IMR-90 (cell line): ENCODE measurements around the gene FRAS1. TPM values are rescaled to one million over a fixed set of nuclear protein-coding genes. Genes with fewer than 3 reads are reported as not detected.

Experiments
- ATAC-seq: fragments of 200-7000 bp; cut with Tn5 transposase; 2 replicates; pipeline ENCODE4 v1.9.1; 2020; ENCODE audit warnings: low read depth, mild to moderate bottlenecking, moderate library complexity
- BruUV-seq: library from RNA; stranded (reverse); fragments of 400-500 nt; replicated peaks from 2 replicates; lab custom pipeline; 2021; lab: Mats Ljungman, UMichigan
- CTCF ChIA-PET: fragments of 300-600 bp; formaldehyde crosslinking; extraction: SDS; loops from one replicate; lab custom pipeline; 2021; ENCODE audit warnings: antibody characterized with exemption; lab: Yijun Ruan, JAX
- POLR2A ChIA-PET: fragments of 300-600 bp; sonication (Branson Sonifier 250); formaldehyde crosslinking; loops from one replicate; lab custom pipeline; 2022; ENCODE audit warnings: antibody characterized with exemption; ENCODE audit not compliant: unreplicated experiment; lab: Charles Lee
- DNase-seq: peaks from one replicate; pipeline ENCODE4 v3.0.0; 2013
- H2AFZ ChIP-seq: replicated peaks from 2 replicates; pipeline ENCODE3; 2013; ENCODE audit warnings: low read length, mild to moderate bottlenecking; ENCODE audit not compliant: poor library complexity
- H2AK5ac ChIP-seq: 2 replicates; pipeline ENCODE4 v1.6.1; 2013; ENCODE audit warnings: low read depth, low read length, inconsistent platforms
- H2AK9ac ChIP-seq: replicated peaks from 2 replicates; pipeline ENCODE3; 2013; ENCODE audit warnings: mild to moderate bottlenecking, low read depth, low read length, moderate library complexity; ENCODE audit not compliant: poor library complexity
- H2BK120ac ChIP-seq: 2 replicates; pipeline ENCODE4 v1.6.1; 2013; ENCODE audit warnings: low read depth, low read length, inconsistent platforms
- H2BK15ac ChIP-seq: 3 replicates; pipeline ENCODE4 v1.6.1; 2013; ENCODE audit warnings: low read depth, low read length, inconsistent platforms
- H2BK20ac ChIP-seq: 2 replicates; pipeline ENCODE4 v1.6.1; 2013; ENCODE audit warnings: low read depth, mild to moderate bottlenecking, inconsistent platforms, low read length, moderate library complexity
- H2BK5ac ChIP-seq: 2 replicates; pipeline ENCODE4 v1.6.1; 2013; ENCODE audit warnings: mild to moderate bottlenecking, low read depth, low read length, inconsistent platforms; ENCODE audit not compliant: poor library complexity, severe bottlenecking
- H3K14ac ChIP-seq: replicated peaks from 2 replicates; pipeline ENCODE4 v1.6.1; 2013; ENCODE audit warnings: low read depth, low read length, inconsistent platforms
- H3K18ac ChIP-seq: 2 replicates; pipeline ENCODE4 v1.6.1; 2013; ENCODE audit warnings: low read depth, low read length, control low read depth
- H3K23ac ChIP-seq: 2 replicates; pipeline ENCODE4 v1.6.1; 2013; ENCODE audit warnings: low read depth, low read length, inconsistent platforms
- H3K27ac ChIP-seq: 2 replicates; pipeline ENCODE4 v1.5.1; 2013; ENCODE audit warnings: mild to moderate bottlenecking, control low read depth, low read length; ENCODE audit not compliant: insufficient read depth
- H3K27me3 ChIP-seq: 2 replicates; pipeline ENCODE4 v1.6.1; 2013; ENCODE audit warnings: low read length; ENCODE audit not compliant: control insufficient read depth, insufficient read depth
- H3K36me3 ChIP-seq: 2 replicates; pipeline ENCODE4 v1.6.1; 2013; ENCODE audit warnings: low read length, mixed read lengths; ENCODE audit not compliant: control insufficient read depth, insufficient read depth
- H3K4ac ChIP-seq: 2 replicates; pipeline ENCODE4 v1.6.1; 2013; ENCODE audit warnings: low read depth, low read length, inconsistent platforms
- H3K4me1 ChIP-seq: 2 replicates; pipeline ENCODE4 v1.6.1; 2013; ENCODE audit warnings: low read length, mixed read lengths; ENCODE audit not compliant: control insufficient read depth, insufficient read depth
- H3K4me2 ChIP-seq: 2 replicates; pipeline ENCODE4 v1.6.1; 2013; ENCODE audit warnings: low read depth, mild to moderate bottlenecking, control low read depth, low read length, moderate library complexity
- H3K4me3 ChIP-seq: 2 replicates; pipeline ENCODE4 v1.5.1; 2013; ENCODE audit warnings: low read depth, mild to moderate bottlenecking, control low read depth, low read length, moderate library complexity; ENCODE audit not compliant: insufficient read depth
- H3K56ac ChIP-seq: 2 replicates; pipeline ENCODE4 v1.6.1; 2013; ENCODE audit warnings: low read length, inconsistent platforms; ENCODE audit not compliant: insufficient read depth; ENCODE audit errors: extremely low read depth
- H3K79me1 ChIP-seq, 2 experiments: 2 replicates each; pipeline ENCODE4 v1.6.1; 2013; ENCODE audit warnings: low read length in 2 of 2, inconsistent platforms in 1 of 2, low read depth in 1 of 2
- H3K9ac ChIP-seq: 2 replicates; pipeline ENCODE4 v1.6.1; 2013; ENCODE audit warnings: low read depth, low read length, control low read depth
- H3K9me1 ChIP-seq: 2 replicates; pipeline ENCODE4 v1.6.1; 2013; ENCODE audit warnings: low read length, inconsistent platforms; ENCODE audit not compliant: insufficient read depth
- H3K9me3 ChIP-seq: 2 replicates; pipeline ENCODE4 v1.6.1; 2013; ENCODE audit warnings: low read length; ENCODE audit not compliant: control insufficient read depth, insufficient read depth
- H4K20me1 ChIP-seq: 2 replicates; pipeline ENCODE4 v1.6.1; 2013; ENCODE audit warnings: low read length, inconsistent platforms; ENCODE audit not compliant: insufficient read depth
- H4K5ac ChIP-seq: 2 replicates; pipeline ENCODE4 v1.6.1; 2013; ENCODE audit warnings: mild to moderate bottlenecking, low read depth, low read length, control low read depth
- H4K8ac ChIP-seq, 2 experiments: 2 replicates each; pipeline ENCODE4 v1.6.1; 2013; ENCODE audit warnings: low read depth in 2 of 2, low read length in 2 of 2, control low read depth in 1 of 2, inconsistent platforms in 1 of 2
- H4K91ac ChIP-seq: 2 replicates; pipeline ENCODE4 v1.6.1; 2013; ENCODE audit warnings: low read depth, low read length, inconsistent platforms; ENCODE audit not compliant: insufficient read depth
- CHD1 ChIP-seq: IDR thresholded peaks from 2 replicates; pipeline ENCODE4 v1.6.1; 2012; ENCODE audit warnings: low read depth, low read length, improper control_type of control experiment
- CTCF ChIP-seq: conservative IDR thresholded peaks from 2 replicates; pipeline ENCODE4 v1.5.1; 2012; ENCODE audit warnings: mild to moderate bottlenecking, low read depth, low read length, improper control_type of control experiment
- ELK1 ChIP-seq: fragments of 150-350 bp; IDR thresholded peaks from 2 replicates; pipeline ENCODE4 v1.6.1; 2016; ENCODE audit warnings: low read depth, mild to moderate bottlenecking, low read length, moderate library complexity, borderline replicate concordance
- FOS ChIP-seq: fragments of 150-350 bp; IDR thresholded peaks from 2 replicates; pipeline ENCODE4 v1.6.1; 2016; ENCODE audit warnings: low read depth, low read length
- MXI1 ChIP-seq: IDR thresholded peaks from 2 replicates; pipeline ENCODE4 v1.6.1; 2012; ENCODE audit warnings: low read depth, mild to moderate bottlenecking, low read length, moderate library complexity, borderline replicate concordance
- NFE2L2 ChIP-seq: fragments of 150-350 bp; IDR thresholded peaks from 2 replicates; pipeline ENCODE4 v1.6.1; 2016; ENCODE audit warnings: low read depth, mild to moderate bottlenecking, low read length
- POLR2A ChIP-seq: IDR thresholded peaks from 2 replicates; pipeline ENCODE4 v1.6.1; 2012; ENCODE audit warnings: mild to moderate bottlenecking, low read depth, low read length
- RAD21 ChIP-seq: IDR thresholded peaks from 2 replicates; pipeline ENCODE4 v1.6.1; 2012; ENCODE audit warnings: low read length, improper control_type of control experiment
- RCOR1 ChIP-seq: IDR thresholded peaks from 2 replicates; pipeline ENCODE4 v1.6.1; 2012; ENCODE audit warnings: mild to moderate bottlenecking, low read length, improper control_type of control experiment; ENCODE audit not compliant: insufficient replicate concordance
- SMC3 ChIP-seq: fragments of 150-350 bp; IDR thresholded peaks from 2 replicates; pipeline ENCODE4 v1.6.1; 2016; ENCODE audit warnings: low read depth, mild to moderate bottlenecking, antibody characterized with exemption, low read length, moderate library complexity
- USF2 ChIP-seq: fragments of 150-350 bp; IDR thresholded peaks from 2 replicates; pipeline ENCODE4 v1.6.1; 2017; ENCODE audit warnings: mild to moderate bottlenecking, antibody characterized with exemption, low read length, low read depth
- WGBS, 2 experiments: methylation state at CpG; one replicate each; pipeline versions ENCODE4 v1.1.5 to v1.1.7; 2013; ENCODE audit warnings: missing lambda C conversion rate in 2 of 2; ENCODE audit not compliant: insufficient read length in 1 of 2; ENCODE audit errors: extremely low coverage in 2 of 2; 5-methylcytosine and 5-hydroxymethylcytosine counted together
- dilution Hi-C: fragments of 300-500 bp; cut with HindIII; formaldehyde crosslinking; loops from one replicate; pipeline ENCODE4 v1.14.3; 2018; ENCODE audit warnings: low sequenced_read_pairs; ENCODE audit not compliant: unreplicated experiment
- in situ Hi-C: fragments of 300-500 bp; cut with MboI; formaldehyde crosslinking; loops from 3 replicates; pipeline ENCODE4 v1.14.3; 2019; ENCODE audit warnings: low sequenced_read_pairs, inconsistent platforms, mixed read lengths
- intact Hi-C: fragments of 100-400 bp; cut with micrococcal nuclease; formaldehyde crosslinking; loops from 2 replicates; pipeline ENCODE4 v1.10.0; 2022
- polyA plus RNA-seq, 3 experiments: library from polyadenylated mRNA; depleted of rRNA; stranded (reverse); fragments of >200 nt; gene quantifications; 2 replicates each; pipeline ENCODE4 v1.2.3, GENCODE V29; 2012; ENCODE audit warnings: low replicate concordance in 1 of 3
- total RNA-seq: library from RNA; depleted of rRNA; stranded (reverse); fragments of >200 nt; gene quantifications from 2 replicates; pipeline ENCODE4 v1.2.3, GENCODE V29; 2012

Gene FRAS1
- total and polyA plus RNA-seq, 2 of the 4 experiments (the other 2 are of a cell fraction): under 0.01 to 0.03 TPM

- Histone ChIP-seq H3K18ac (no peak overlapping the region), H4K91ac (no peak overlapping the region), H3K9ac (no peak overlapping the region), H2BK20ac (no peak overlapping the region), H3K27ac (no peak overlapping the region), H2AK5ac (no peak overlapping the region), H3K23ac (no peak overlapping the region), H2BK120ac (no peak overlapping the region), H4K5ac (no peak overlapping the region), H3K36me3 (no peaks in the 10 kb centered on the region), H2AFZ (no peak overlapping the region), H4K20me1 (no peaks in the 10 kb centered on the region), H3K4ac (no peak overlapping the region), H3K14ac (no peak overlapping the region), H4K8ac (no peak overlapping the region), H3K79me1 (no peaks in the 10 kb centered on the region), H3K56ac (no peak overlapping the region), H2AK9ac (no peak overlapping the region), H3K4me3 (no peak overlapping the region), H3K4me2 (no peak overlapping the region), H3K9me3 (no peaks in the 10 kb centered on the region), H3K9me1 (no peaks in the 10 kb centered on the region), H2BK5ac (no peak overlapping the region), H3K27me3 (peaks cover 5% of the 10 kb centered on the region), H2BK15ac (no peak overlapping the region), H3K4me1 (no peaks in the 10 kb centered on the region)
- no TSS peak for BruUV-seq
- intact Hi-C loops (no loop called here), dilution Hi-C loops (no loop called here), in situ Hi-C loops (no loop called here)
- CTCF ChIA-PET: interaction anchor here (0.6 kb wide), 1 partner anchor 205 kb away, joined by 3 read pairs; no protein-coding TSS in a partner anchor
- ATAC-seq (no peak), DNase-seq (no peak)
- POLR2A ChIA-PET: no interaction called here
- WGBS, 2 experiments: no CpG with 5 or more reads among the region's 4 CpGs
- no peak for TF ChIP-seq POLR2A
- TF ChIP-seq USF2: no peak
- no peak for TF ChIP-seq FOS
- TF ChIP-seq CHD1: no peak
- TF ChIP-seq CTCF: no peak
- no peak for TF ChIP-seq ELK1
- TF ChIP-seq NFE2L2: no peak
- TF ChIP-seq MXI1: no peak
- no peak for TF ChIP-seq RAD21
- no peak for TF ChIP-seq SMC3
- TF ChIP-seq RCOR1: no peak
Observed at GRCh38 chr4:78311306-78311705, 254.2 kb downstream of the FRAS1 start.
